Spleen (tissue), 11 donors: ENCODE results near the gene PTGER2. TPM values are rescaled to one million over a fixed set of nuclear protein-coding genes. Genes with fewer than 3 reads are reported as not detected.

ENCODE experiments used
- DNase-seq: peaks from one replicate; pipeline ENCODE4 v3.0.0-alpha.2; 2020
- H3K27ac ChIP-seq, 8 donors: fragments of 200-600 bp; sonication (generic) in 7 of 8; 1 replicate in 4 of 8; 2 replicates in 4 of 8; pipeline versions ENCODE4 v1.5.0 to v1.8.0; 2016 to 2021; ENCODE audit warnings: inconsistent platforms in 4 of 8, mild to moderate bottlenecking in 4 of 8, moderate library complexity in 1 of 8
- H3K27me3 ChIP-seq, 7 donors: fragments of 200-600 bp; sonication (generic) in 6 of 7; replicated peaks in 1 of 7; 1 replicate in 4 of 7; 2 replicates in 3 of 7; pipeline versions ENCODE4 v1.5.0 to v1.8.0; 2016 to 2021; ENCODE audit warnings: inconsistent platforms in 3 of 7, mild to moderate bottlenecking in 1 of 7
- H3K36me3 ChIP-seq, 6 donors: fragments of 200-600 bp; sonication (generic) in 5 of 6; 1 replicate in 4 of 6; 2 replicates in 2 of 6; pipeline versions ENCODE4 v1.5.0 to v1.8.0; 2016 to 2021; ENCODE audit warnings: inconsistent platforms in 2 of 6
- H3K4me1 ChIP-seq, 6 donors: fragments of 200-600 bp; sonication (generic) in 5 of 6; 1 replicate in 3 of 6; 2 replicates in 3 of 6; pipeline versions ENCODE4 v1.5.0 to v1.8.0; 2016 to 2021; ENCODE audit warnings: inconsistent platforms in 3 of 6
- H3K4me3 ChIP-seq, 8 donors: fragments of 200-600 bp; sonication (generic) in 7 of 8; 1 replicate in 4 of 8; 2 replicates in 4 of 8; pipeline versions ENCODE4 v1.5.0 to v1.8.0; 2016 to 2021; ENCODE audit warnings: inconsistent platforms in 4 of 8, mild to moderate bottlenecking in 4 of 8, moderate library complexity in 2 of 8
- H3K9me3 ChIP-seq, 8 donors: fragments of 200-600 bp; sonication (generic) in 7 of 8; 1 replicate in 4 of 8; 2 replicates in 4 of 8; pipeline versions ENCODE4 v1.5.0 to v1.8.0; 2016 to 2021; ENCODE audit warnings: inconsistent platforms in 4 of 8
- POLR2A ChIP-seq, 3 donors: fragments of 450-650 bp; IDR thresholded peaks; one replicate each; pipeline ENCODE4 v1.5.1; 2017; ENCODE audit warnings: antibody characterized with exemption in 3 of 3, mild to moderate bottlenecking in 1 of 3
- POLR2AphosphoS5 ChIP-seq, 3 donors: sonication (generic); formaldehyde crosslinking; IDR thresholded peaks; one replicate each; pipeline ENCODE4 v1.5.1; 2017; ENCODE audit warnings: antibody characterized with exemption in 3 of 3
- WGBS, 5 donors: extraction: QIAGEN DNeasy Blood & Tissue Kit in 3 of 5; methylation state at CpG; one replicate each; pipeline versions ENCODE4 v1.1.5 to v1.1.7; 2013 to 2018; 5-methylcytosine and 5-hydroxymethylcytosine counted together
- intact Hi-C: fragments of 100-400 bp; cut with DNase I; formaldehyde crosslinking; loops from one replicate; pipeline ENCODE4 v1.15.0; 2023; ENCODE audit warnings: low total_unique reads
- polyA plus RNA-seq, 3 donors: library from polyadenylated mRNA; stranded (reverse); fragments of 200-250 nt; gene quantifications; one replicate each; pipeline ENCODE4 v1.2.1, GENCODE V29; 2013
- total RNA-seq, 7 donors: library from RNA; depleted of rRNA in 3 of 7; stranded (reverse); fragments of >200 nt in 3 of 7; fragmentation: NEBNext Ultra II Directional in 4 of 7; extraction: Animal tissue kit (Norgen Biotek cat#: 25700) in 4 of 7; gene quantifications; one replicate each; pipeline versions ENCODE4 v1.1.0 to v1.2.1, GENCODE V29; 2016 to 2021
- TF ChIP-seq, protein P1 (sequence below), 11 experiments: fragments of 200-600 bp in 7 of 11; fragments of 450-650 bp in 4 of 11; sonication (generic) in 4 of 11; IDR thresholded peaks in 8 of 11; conservative IDR thresholded peaks in 3 of 11; 1 replicate in 7 of 11; 2 replicates in 4 of 11; pipeline versions ENCODE4 v1.4.0 to v1.8.0; 2016 to 2021; ENCODE audit warnings: antibody characterized with exemption in 11 of 11, inconsistent platforms in 4 of 11, mild to moderate bottlenecking in 1 of 11
- donor health status: healthy with polysubstance abuse.
- donor health status: DM: no; HTN: no; CAD: no; lungs with moderate emphysema.
- donor health status: DM: no; HTN: no; CAD: no.
- donor health status: Bipolar disorder and iron deficiency.
- donor health status: healthy.
- donor health status: DM: no; HTN: no; CAD: no.
- donor health status: DM: yes; HTN: yes; CAD: no.

The PTGER2 gene
- total and polyA plus RNA-seq, 10 donors = 1.5 to 44.7 (median 15.6) TPM

DNA sequence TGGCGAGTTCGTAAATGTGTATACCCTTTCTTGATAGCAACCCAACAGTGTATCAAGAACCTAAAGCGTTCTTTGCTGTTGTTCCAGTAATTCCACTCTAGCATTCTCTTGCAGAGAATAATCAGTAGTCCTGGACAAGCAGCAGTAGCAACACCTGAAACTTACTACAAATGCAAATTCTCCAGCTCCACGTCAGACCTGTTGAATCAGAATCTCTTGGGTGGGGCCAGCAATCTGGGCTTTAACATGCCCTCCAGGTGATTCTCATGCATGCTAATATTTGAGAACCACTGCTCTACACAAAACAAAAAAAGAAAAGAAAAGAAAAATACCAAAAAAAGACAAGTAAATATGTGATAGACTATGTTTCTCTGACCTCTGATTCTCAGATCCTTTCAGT is 36.6 kb upstream of the PTGER2 start:
- no peaks in the 10 kb centered on the region for H3K27me3 ChIP-seq
- H3K27ac ChIP-seq = no peak overlapping the region
- no peaks in the 10 kb centered on the region for H3K9me3 ChIP-seq
- peaks cover 0 to 17% (median 1%) of the 10 kb centered on the region in 6 donors for H3K4me1 ChIP-seq
- intact Hi-C loops = no loop called here
- H3K36me3 ChIP-seq = peaks cover 0 to 13% (median 0%) of the 10 kb centered on the region in 6 donors
- no peak for DNase-seq
- 78 to 97% (median 87%) methylated on average over 4 of the region's 4 CpGs for WGBS, 5 donors
- TF ChIP-seq, protein P1, sequence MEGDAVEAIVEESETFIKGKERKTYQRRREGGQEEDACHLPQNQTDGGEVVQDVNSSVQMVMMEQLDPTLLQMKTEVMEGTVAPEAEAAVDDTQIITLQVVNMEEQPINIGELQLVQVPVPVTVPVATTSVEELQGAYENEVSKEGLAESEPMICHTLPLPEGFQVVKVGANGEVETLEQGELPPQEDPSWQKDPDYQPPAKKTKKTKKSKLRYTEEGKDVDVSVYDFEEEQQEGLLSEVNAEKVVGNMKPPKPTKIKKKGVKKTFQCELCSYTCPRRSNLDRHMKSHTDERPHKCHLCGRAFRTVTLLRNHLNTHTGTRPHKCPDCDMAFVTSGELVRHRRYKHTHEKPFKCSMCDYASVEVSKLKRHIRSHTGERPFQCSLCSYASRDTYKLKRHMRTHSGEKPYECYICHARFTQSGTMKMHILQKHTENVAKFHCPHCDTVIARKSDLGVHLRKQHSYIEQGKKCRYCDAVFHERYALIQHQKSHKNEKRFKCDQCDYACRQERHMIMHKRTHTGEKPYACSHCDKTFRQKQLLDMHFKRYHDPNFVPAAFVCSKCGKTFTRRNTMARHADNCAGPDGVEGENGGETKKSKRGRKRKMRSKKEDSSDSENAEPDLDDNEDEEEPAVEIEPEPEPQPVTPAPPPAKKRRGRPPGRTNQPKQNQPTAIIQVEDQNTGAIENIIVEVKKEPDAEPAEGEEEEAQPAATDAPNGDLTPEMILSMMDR (IDR thresholded peaks at IDR 0.05 in 8 of 11, conservative IDR thresholded peaks at IDR 0.05 in 3 of 11) = no peak
- TF ChIP-seq POLR2A (IDR thresholded peaks at IDR 0.05) = no peak
- no peak for TF ChIP-seq POLR2AphosphoS5 (IDR thresholded peaks at IDR 0.05)
- H3K4me3 ChIP-seq = no peak overlapping the region

DNA sequence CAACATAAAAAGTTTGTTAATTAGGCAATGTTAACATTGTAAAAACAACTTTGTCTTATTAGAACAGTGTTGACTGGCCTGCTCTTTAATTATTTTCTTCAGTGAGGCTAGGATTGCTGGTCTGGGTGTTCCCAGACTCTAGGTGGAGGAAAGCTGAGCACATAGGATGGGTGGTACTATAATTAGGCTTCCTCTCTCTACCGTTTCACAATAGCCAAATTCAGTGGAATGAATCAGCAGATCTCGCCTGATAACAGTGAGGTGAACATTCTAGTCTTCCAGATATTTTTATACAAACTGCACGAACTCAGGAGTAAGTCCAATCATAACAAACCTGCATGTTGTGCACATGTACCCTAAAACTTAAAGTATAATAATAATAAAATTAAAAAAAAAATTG is 34.7 kb upstream of the PTGER2 start:
- TF ChIP-seq, protein P1 (IDR thresholded peaks at IDR 0.05 in 8 of 11, conservative IDR thresholded peaks at IDR 0.05 in 3 of 11) = no peak
- TF ChIP-seq POLR2AphosphoS5 (IDR thresholded peaks at IDR 0.05) = no peak
- no peak for TF ChIP-seq POLR2A (IDR thresholded peaks at IDR 0.05)
- no peaks in the 10 kb centered on the region for H3K27me3 ChIP-seq
- DNase-seq = no peak
- no peaks in the 10 kb centered on the region for H3K9me3 ChIP-seq
- H3K36me3 ChIP-seq = peaks cover 0 to 13% (median 0%) of the 10 kb centered on the region in 6 donors
- H3K4me3 ChIP-seq = no peak overlapping the region
- WGBS, 5 donors = 8 to 31% (median 18%) methylated on average over 3 of the region's 3 CpGs
- peak overlapping the region in 2 of 8 donors; percentile 10 to 13 for H3K27ac ChIP-seq
- peaks cover 0 to 14% (median 1%) of the 10 kb centered on the region in 6 donors for H3K4me1 ChIP-seq
- intact Hi-C loops = no loop called here

DNA sequence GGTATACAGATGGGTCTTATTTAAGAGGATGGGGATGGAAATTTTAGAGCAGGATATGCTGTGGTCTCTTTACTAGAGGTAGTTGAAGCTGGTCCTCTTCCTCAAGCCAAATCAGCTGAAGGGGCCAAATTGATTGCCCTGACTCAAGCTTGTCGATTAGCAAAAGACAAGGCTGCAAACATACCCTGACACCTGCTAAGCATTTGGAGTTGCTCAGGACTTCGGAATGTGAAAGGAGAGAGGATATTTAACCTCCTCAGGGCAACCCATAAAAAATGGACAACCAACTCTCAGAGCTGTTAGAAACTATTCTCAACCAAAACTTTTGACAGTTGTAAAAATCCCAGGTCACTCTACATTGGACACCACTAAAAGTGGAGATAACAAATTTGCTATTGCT is 31.0 kb upstream of the PTGER2 start:
- Histone ChIP-seq H3K4me1 (peaks cover 0 to 20% (median 1%) of the 10 kb centered on the region in 6 donors), H3K27me3 (peaks cover 0 to 4% (median 0%) of the 10 kb centered on the region in 7 donors), H3K4me3 (no peak overlapping the region), H3K36me3 (no peaks in the 10 kb centered on the region), H3K27ac (no peak overlapping the region), H3K9me3 (no peaks in the 10 kb centered on the region)
- DNase-seq = no peak
- WGBS, 5 donors = 82 to 100% (median 94%) methylated on average over 2 of the region's 2 CpGs
- no peak for TF ChIP-seq POLR2AphosphoS5 (IDR thresholded peaks at IDR 0.05)
- no peak for TF ChIP-seq POLR2A (IDR thresholded peaks at IDR 0.05)
- TF ChIP-seq, protein P1 (IDR thresholded peaks at IDR 0.05 in 8 of 11, conservative IDR thresholded peaks at IDR 0.05 in 3 of 11) = no peak
- intact Hi-C loops = no loop called here

- intact Hi-C loops = no loop called here
- H3K4me3 ChIP-seq = no peak overlapping the region
Measured at GRCh38 chr14:52286661-52287649, 27.2 kb upstream of the PTGER2 start.

More at GRCh38 chr14:52286661-52287649, 27.2 kb upstream of the PTGER2 start:
- Histone ChIP-seq H3K27ac (no peak overlapping the region), H3K9me3 (no peaks in the 10 kb centered on the region), H3K36me3 (no peaks in the 10 kb centered on the region), H3K4me1 (peaks cover 0 to 5% (median 0%) of the 10 kb centered on the region in 6 donors), H3K27me3 (peaks cover 0 to 4% (median 0%) of the 10 kb centered on the region in 7 donors)
- 53 to 61% (median 57%) methylated on average over 4 of the region's 4 CpGs for WGBS, 5 donors
- DNase-seq = no peak
- TF ChIP-seq, protein P1 (IDR thresholded peaks at IDR 0.05 in 8 of 11, conservative IDR thresholded peaks at IDR 0.05 in 3 of 11) = no peak
- TF ChIP-seq POLR2A (IDR thresholded peaks at IDR 0.05) (no peak), POLR2AphosphoS5 (IDR thresholded peaks at IDR 0.05) (no peak)
